ENCODE results near the gene NAGLU.

Gene NAGLU

DNA sequence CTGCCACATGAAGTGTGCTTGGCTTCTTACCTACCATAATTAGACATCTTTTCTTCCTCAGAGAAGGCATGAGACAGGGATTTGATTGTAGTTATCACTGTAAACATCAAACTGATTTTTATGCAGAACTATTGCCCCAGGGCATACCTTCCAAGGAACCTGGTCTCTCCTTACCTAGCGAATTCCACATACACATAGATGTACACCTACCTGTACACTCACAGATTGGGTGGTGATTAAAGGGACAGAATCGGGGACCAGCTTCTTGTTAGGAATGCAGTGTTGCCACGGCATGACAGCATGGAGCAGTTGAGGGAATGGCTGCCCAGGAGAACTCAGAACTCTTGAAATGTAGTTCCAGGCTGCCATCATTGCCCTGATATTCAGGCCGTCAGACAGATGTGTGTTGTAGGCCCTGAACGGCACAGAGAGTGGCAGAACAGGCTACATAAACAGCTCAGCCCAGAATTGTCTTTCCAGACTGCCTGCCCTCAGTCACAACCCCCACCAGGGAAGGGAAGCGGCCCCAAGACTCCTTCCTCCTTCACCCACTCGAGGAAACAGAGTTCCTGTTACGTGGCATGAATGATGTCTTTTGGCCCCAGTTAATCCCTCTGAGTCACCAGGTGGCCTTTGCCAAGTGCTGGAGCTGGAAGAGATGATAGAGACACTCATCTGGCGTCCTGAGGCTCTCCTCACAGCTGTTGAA lies 17.8 kb upstream of the NAGLU start:
- H3K27ac ChIP-seq, result peak overlapping the region; percentile 81
- H3K27me3 ChIP-seq (ENCODE audit: insufficient read depth, low read depth, severe bottlenecking), result no peaks in the 10 kb centered on the region
- peak; percentile 69 for DNase-seq
- peaks cover 61% of the 10 kb centered on the region for H3K36me3 ChIP-seq
- TF ChIP-seq, protein P1, sequence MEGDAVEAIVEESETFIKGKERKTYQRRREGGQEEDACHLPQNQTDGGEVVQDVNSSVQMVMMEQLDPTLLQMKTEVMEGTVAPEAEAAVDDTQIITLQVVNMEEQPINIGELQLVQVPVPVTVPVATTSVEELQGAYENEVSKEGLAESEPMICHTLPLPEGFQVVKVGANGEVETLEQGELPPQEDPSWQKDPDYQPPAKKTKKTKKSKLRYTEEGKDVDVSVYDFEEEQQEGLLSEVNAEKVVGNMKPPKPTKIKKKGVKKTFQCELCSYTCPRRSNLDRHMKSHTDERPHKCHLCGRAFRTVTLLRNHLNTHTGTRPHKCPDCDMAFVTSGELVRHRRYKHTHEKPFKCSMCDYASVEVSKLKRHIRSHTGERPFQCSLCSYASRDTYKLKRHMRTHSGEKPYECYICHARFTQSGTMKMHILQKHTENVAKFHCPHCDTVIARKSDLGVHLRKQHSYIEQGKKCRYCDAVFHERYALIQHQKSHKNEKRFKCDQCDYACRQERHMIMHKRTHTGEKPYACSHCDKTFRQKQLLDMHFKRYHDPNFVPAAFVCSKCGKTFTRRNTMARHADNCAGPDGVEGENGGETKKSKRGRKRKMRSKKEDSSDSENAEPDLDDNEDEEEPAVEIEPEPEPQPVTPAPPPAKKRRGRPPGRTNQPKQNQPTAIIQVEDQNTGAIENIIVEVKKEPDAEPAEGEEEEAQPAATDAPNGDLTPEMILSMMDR (IDR thresholded peaks at IDR 0.05; ENCODE audit: low read depth, low read length), result no peak
- no peaks in the 10 kb centered on the region for H3K9me3 ChIP-seq (ENCODE audit: severe bottlenecking)
- H3K4me3 ChIP-seq (ENCODE audit: low read depth, low read length), result no peak overlapping the region

DNA sequence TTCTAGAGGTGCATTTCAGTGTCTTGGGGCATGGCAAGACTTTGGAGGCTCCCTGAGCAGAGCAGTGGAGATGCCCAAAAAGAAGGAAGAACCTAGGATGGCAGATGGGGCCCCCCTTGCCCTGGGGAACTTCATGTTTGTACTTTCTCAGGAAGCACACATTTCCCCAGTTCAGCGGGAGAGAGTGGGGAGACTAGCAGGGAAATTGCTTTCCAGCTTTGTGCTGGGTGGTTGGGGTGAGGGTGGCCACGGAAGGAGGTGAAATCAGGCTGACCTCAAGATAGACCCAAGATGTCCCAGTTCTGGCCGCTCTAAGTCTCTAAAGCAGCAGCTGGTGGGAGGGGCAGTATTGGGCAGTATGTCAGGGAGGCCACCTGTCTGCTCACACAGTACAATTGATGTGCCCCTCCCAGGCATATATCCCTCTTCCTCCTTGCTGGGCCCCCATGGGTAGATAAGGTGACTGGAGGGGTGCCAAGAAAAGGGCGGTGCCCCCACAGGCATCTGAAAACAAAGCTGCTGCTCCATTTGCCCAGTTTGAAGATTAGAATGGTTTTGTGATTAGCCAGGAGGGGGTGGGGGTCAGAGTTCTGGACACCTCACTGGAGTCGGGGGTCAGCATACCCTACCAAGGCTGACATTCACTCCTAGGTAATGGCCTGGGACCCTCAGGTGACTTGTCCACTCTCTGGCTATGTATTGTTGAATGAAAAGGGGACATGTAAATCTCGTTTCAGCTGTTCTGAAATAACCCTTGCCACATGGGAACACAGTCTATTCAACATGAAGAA lies 17.1 kb upstream of the NAGLU start:
- no peaks in the 10 kb centered on the region for H3K27me3 ChIP-seq (ENCODE audit: insufficient read depth, low read depth, severe bottlenecking)
- peak; percentile 83 for DNase-seq
- H3K36me3 ChIP-seq, result peaks cover 63% of the 10 kb centered on the region
- no peaks in the 10 kb centered on the region for H3K9me3 ChIP-seq (ENCODE audit: severe bottlenecking)
- TF ChIP-seq, protein P1 (IDR thresholded peaks at IDR 0.05; ENCODE audit: low read depth, low read length), result no peak
- no peak overlapping the region for H3K4me3 ChIP-seq (ENCODE audit: low read depth, low read length)
- peak overlapping the region; percentile 81 for H3K27ac ChIP-seq

DNA sequence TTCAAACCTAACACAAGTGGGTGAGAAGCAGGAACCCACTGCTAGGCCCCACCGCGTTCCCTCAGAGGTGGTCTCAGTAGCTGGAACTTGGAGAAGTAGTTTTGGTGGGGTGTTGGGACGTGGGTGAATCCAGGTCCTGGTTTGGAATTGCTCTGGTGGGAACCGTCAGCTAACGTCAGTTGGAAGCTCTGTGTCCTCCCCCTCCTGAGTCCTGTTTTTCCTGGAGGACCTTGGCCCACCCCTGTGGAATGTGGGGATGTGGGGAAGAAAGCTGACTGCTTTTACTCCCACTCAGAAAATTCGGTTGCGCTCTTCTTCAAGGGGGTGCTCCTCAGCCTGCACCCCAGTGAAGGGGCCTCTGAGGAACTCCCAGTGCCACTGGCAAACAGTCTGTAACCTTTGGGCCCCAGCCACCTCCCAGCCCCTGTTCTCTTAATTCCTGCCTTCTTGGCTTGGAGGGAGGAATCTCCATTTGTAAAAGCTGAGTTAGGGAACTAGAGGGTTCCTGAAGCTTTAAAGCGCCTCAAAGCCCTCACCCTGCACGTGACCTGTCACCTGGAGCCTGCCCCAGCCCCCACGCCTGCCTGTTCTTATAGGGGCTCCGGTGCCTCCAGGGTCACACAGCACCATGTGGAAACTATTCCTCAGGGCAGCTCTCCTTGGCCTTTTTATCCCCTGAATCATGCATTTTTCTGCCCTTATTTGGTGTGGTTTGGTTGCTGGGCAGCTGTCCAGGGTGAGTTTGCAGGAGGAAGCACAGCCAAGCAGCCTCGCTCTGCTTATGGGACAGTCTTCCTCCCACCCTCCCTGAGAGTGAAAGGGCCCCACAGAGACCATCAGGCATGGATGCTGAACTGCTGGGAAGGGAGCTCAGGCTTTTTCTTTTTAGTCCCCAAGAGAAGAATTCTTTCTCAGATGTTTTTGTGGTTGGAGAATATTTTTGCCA lies 16.2 kb upstream of the NAGLU start:
- no peaks in the 10 kb centered on the region for H3K9me3 ChIP-seq (ENCODE audit: severe bottlenecking)
- DNase-seq, result no peak
- H3K27ac ChIP-seq, result peak overlapping the region; percentile 81
- H3K4me3 ChIP-seq (ENCODE audit: low read depth, low read length), result no peak overlapping the region
- TF ChIP-seq, protein P1 (IDR thresholded peaks at IDR 0.05; ENCODE audit: low read depth, low read length), result no peak
- H3K27me3 ChIP-seq (ENCODE audit: insufficient read depth, low read depth, severe bottlenecking), result no peaks in the 10 kb centered on the region
- peaks cover 55% of the 10 kb centered on the region for H3K36me3 ChIP-seq

DNA sequence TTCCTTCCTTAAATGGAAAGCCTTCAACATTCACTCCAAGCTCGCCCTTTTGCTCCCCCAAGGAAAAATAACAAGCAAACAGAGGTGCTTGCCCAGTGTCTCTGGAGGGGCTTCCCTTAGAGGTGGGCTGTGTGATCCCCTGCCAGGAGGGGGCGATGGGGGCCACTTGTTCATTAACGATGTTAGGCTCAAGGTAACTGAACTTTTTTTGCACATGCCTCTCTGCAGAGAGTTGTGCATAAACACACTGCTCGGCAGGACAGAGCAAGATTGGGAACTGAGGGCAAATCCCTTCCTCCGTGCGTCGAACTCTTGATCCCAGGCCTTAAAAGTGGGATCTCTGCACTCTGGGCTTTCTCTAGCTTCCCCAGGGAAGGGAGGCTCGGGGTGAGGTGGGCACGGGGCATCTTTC lies 15.5 kb upstream of the NAGLU start:
- TF ChIP-seq, protein P1 (IDR thresholded peaks at IDR 0.05; ENCODE audit: low read depth, low read length), result peak; percentile 62
- Histone ChIP-seq H3K9me3 (ENCODE audit: severe bottlenecking) (no peaks in the 10 kb centered on the region), H3K27me3 (ENCODE audit: insufficient read depth, low read depth, severe bottlenecking) (no peaks in the 10 kb centered on the region), H3K4me3 (ENCODE audit: low read depth, low read length) (no peak overlapping the region), H3K36me3 (peaks cover 52% of the 10 kb centered on the region), H3K27ac (no peak overlapping the region; the same call in 1 of the 2 replicates)
- peak; percentile 64 for DNase-seq

DNA sequence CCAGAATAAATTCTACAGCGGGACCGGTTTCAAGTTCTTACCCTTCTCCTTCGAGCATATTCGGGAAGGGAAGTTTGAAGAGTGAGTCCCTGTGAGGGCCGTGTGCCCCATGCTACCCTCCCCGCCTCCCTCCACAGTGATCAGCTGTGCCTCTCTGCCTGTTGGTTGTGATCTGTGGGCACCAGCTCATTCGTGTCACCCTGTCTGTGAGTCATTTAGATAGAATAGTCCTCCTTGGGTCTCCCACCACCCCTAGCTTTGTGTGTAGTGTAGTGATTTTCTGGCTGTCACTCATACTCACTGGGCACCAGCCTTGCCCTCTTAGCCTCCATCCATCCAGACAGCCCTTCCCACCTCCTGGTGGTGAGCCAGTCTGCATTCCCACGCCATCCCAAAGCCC lies 15.0 kb upstream of the NAGLU start:
- H3K36me3 ChIP-seq, result peaks cover 52% of the 10 kb centered on the region
- no peaks in the 10 kb centered on the region for H3K27me3 ChIP-seq (ENCODE audit: insufficient read depth, low read depth, severe bottlenecking)
- no peaks in the 10 kb centered on the region for H3K9me3 ChIP-seq (ENCODE audit: severe bottlenecking)
- TF ChIP-seq, protein P1 (IDR thresholded peaks at IDR 0.05; ENCODE audit: low read depth, low read length), result no peak
- no peak overlapping the region for H3K27ac ChIP-seq
- no peak for DNase-seq
- no peak overlapping the region for H3K4me3 ChIP-seq (ENCODE audit: low read depth, low read length)
